HCT116 (cell line): ENCODE data around the gene ZBTB8A. TPM values are rescaled to one million over a fixed set of nuclear protein-coding genes. Genes with fewer than 3 reads are reported as not detected.

Source experiments
- ATAC-seq: fragments of 200-7000 bp; cut with Tn5 transposase; 2 replicates; pipeline ENCODE4 v1.9.1; 2020; ENCODE audit warnings: mild to moderate bottlenecking, moderate library complexity
- BruUV-seq: library from RNA; stranded (reverse); fragments of 400-500 nt; replicated peaks from 2 replicates; lab custom pipeline; 2021; lab: Mats Ljungman, UMichigan
- CTCF ChIA-PET: fragments of 300-600 bp; sonication (Branson Sonifier 250); formaldehyde crosslinking; loops from one replicate; lab custom pipeline; 2021; ENCODE audit warnings: antibody characterized with exemption; lab: Charles Lee
- POLR2A ChIA-PET: fragments of 300-600, 350-600 bp; sonication (Branson Sonifier 250); formaldehyde crosslinking; loops from one replicate; lab custom pipeline; 2021; ENCODE audit warnings: antibody characterized with exemption; lab: Charles Lee
- RAD21 ChIA-PET, 2 experiments: fragments of 300-600 bp; sonication (Branson Sonifier 250); formaldehyde crosslinking; loops; one replicate each; lab custom pipeline; 2023; ENCODE audit warnings: low total read pairs in 2 of 2; ENCODE audit not compliant: uncharacterized antibody in 2 of 2, unreplicated experiment in 2 of 2, low non-redundant PET in 1 of 2; lab: Charles Lee
- DNase-seq: peaks from one replicate; pipeline ENCODE4 v3.0.0-alpha.2; 2010; ENCODE audit warnings: low read depth, low spot score
- H2AFZ ChIP-seq: fragments of 200-600 bp; shearing (Covaris generic), sonication (generic); 2 replicates; pipeline ENCODE4 v1.6.1; 2017; ENCODE audit warnings: low read depth, mixed run types, mixed read lengths, antibody characterized with exemption, low read length; ENCODE audit not compliant: poor library complexity, severe bottlenecking
- H3K27ac ChIP-seq: 2 replicates; pipeline ENCODE4 v1.5.1; 2012; ENCODE audit warnings: low read depth, low read length
- H3K27me3 ChIP-seq: fragments of 200-600 bp; sonication (generic); 2 replicates; pipeline ENCODE4 v1.6.1; 2016; ENCODE audit warnings: mixed run types, low read length, mixed read lengths; ENCODE audit not compliant: insufficient read depth
- H3K36me3 ChIP-seq, 2 experiments: fragments of 200-500 bp in 1 of 2; fragments of 200-600 bp in 1 of 2; sonication (Bioruptor generic) in 1 of 2; sonication (generic) in 1 of 2; 2 replicates each; pipeline versions ENCODE4 v1.5.1 to v1.6.1; 2014 to 2016; ENCODE audit warnings: low read length in 2 of 2, inconsistent platforms in 1 of 2, mixed read lengths in 1 of 2, mixed run types in 1 of 2; ENCODE audit not compliant: insufficient read depth in 2 of 2, control insufficient read depth in 1 of 2
- H3K4me1 ChIP-seq, 2 experiments: fragments of 200-600 bp in 1 of 2; sonication (generic) in 1 of 2; 2 replicates each; pipeline versions ENCODE4 v1.5.1 to v1.6.1; 2012 to 2017; ENCODE audit warnings: low read length in 2 of 2, inconsistent platforms in 1 of 2, mild to moderate bottlenecking in 1 of 2, mixed read lengths in 1 of 2, mixed run types in 1 of 2, moderate library complexity in 1 of 2; ENCODE audit not compliant: insufficient read depth in 2 of 2, control insufficient read depth in 1 of 2
- H3K4me2 ChIP-seq: fragments of 200-600 bp; sonication (generic); 2 replicates; pipeline ENCODE4 v1.6.1; 2017; ENCODE audit warnings: mixed run types, low read length, mixed read lengths
- H3K4me3 ChIP-seq, 2 experiments: fragments of 200-600 bp in 1 of 2; sonication (generic) in 1 of 2; replicated peaks in 1 of 2; 2 replicates each; pipeline ENCODE4 v1.5.1; 2011 to 2016; ENCODE audit warnings: low read length in 2 of 2, control low read depth in 1 of 2, low read depth in 1 of 2, mild to moderate bottlenecking in 1 of 2, mixed read lengths in 1 of 2, mixed run types in 1 of 2
- H3K79me2 ChIP-seq: fragments of 200-600 bp; sonication (generic); 2 replicates; pipeline ENCODE4 v1.6.1; 2017; ENCODE audit warnings: mild to moderate bottlenecking, mixed run types, low read length, moderate library complexity, mixed read lengths; ENCODE audit not compliant: insufficient read depth
- H3K9ac ChIP-seq: fragments of 200-600 bp; sonication (generic); 2 replicates; pipeline ENCODE4 v1.6.1; 2016; ENCODE audit warnings: low read length, mixed read lengths
- H3K9me2 ChIP-seq: fragments of 200-600 bp; sonication (generic), shearing (Covaris generic); 2 replicates; pipeline ENCODE4 v1.6.1; 2017; ENCODE audit warnings: mixed run types, mild to moderate bottlenecking, moderate library complexity; ENCODE audit not compliant: insufficient read depth
- H3K9me3 ChIP-seq, 2 experiments: fragments of 200-500 bp in 1 of 2; fragments of 200-600 bp in 1 of 2; sonication (Bioruptor generic) in 1 of 2; sonication (generic) in 1 of 2; 2 replicates each; pipeline ENCODE4 v1.6.1; 2014 to 2017; ENCODE audit warnings: low read length in 2 of 2, mixed read lengths in 2 of 2, inconsistent platforms in 1 of 2, low read depth in 1 of 2, mild to moderate bottlenecking in 1 of 2, mixed run types in 1 of 2, moderate library complexity in 1 of 2; ENCODE audit not compliant: control insufficient read depth in 1 of 2, insufficient read depth in 1 of 2
- H4K20me1 ChIP-seq: fragments of 200-600 bp; sonication (generic), shearing (Covaris generic); 2 replicates; pipeline ENCODE4 v1.6.1; 2017; ENCODE audit warnings: mixed run types, mild to moderate bottlenecking, moderate library complexity; ENCODE audit not compliant: insufficient read depth
- ATF3 ChIP-seq: IDR thresholded peaks from 2 replicates; pipeline ENCODE4 v1.6.1; 2012
- CTCF ChIP-seq, 3 experiments: fragments of 200-600 bp in 1 of 3; sonication (generic) in 1 of 3; IDR thresholded peaks in 2 of 3; conservative IDR thresholded peaks in 1 of 3; 2 replicates each; pipeline ENCODE4 v1.5.1; 2012 to 2017; ENCODE audit warnings: low read depth in 2 of 3, low read length in 2 of 3, antibody characterized with exemption in 1 of 3, borderline replicate concordance in 1 of 3, control low read depth in 1 of 3, mild to moderate bottlenecking in 1 of 3, mixed read lengths in 1 of 3, mixed run types in 1 of 3, moderate library complexity in 1 of 3; ENCODE audit not compliant: insufficient read depth in 1 of 3
- EGR1 ChIP-seq: IDR thresholded peaks from 2 replicates; pipeline ENCODE4 v1.6.1; 2012; ENCODE audit warnings: low read depth
- ELF1 ChIP-seq: IDR thresholded peaks from 2 replicates; pipeline ENCODE4 v1.6.1; 2012; ENCODE audit warnings: low read depth, borderline replicate concordance
- POLR2A ChIP-seq: IDR thresholded peaks from 2 replicates; pipeline ENCODE4 v1.7.0; 2011; ENCODE audit warnings: borderline replicate concordance; ENCODE audit not compliant: insufficient read depth, insufficient read length; ENCODE audit errors: extremely low read depth
- POLR2AphosphoS5 ChIP-seq: IDR thresholded peaks from 2 replicates; pipeline ENCODE4 v1.6.1; 2011; ENCODE audit warnings: mild to moderate bottlenecking, low read depth, low read length, moderate library complexity
- RAD21 ChIP-seq: IDR thresholded peaks from 2 replicates; pipeline ENCODE4 v1.6.1; 2012; ENCODE audit warnings: low read depth, mild to moderate bottlenecking
- SP1 ChIP-seq: IDR thresholded peaks from 2 replicates; pipeline ENCODE4 v1.6.1; 2012; ENCODE audit warnings: low read depth
- TCF7L2 ChIP-seq: IDR thresholded peaks from 2 replicates; pipeline ENCODE4 v1.7.0; 2011; ENCODE audit warnings: borderline replicate concordance, inconsistent platforms; ENCODE audit not compliant: insufficient read depth, insufficient read length; ENCODE audit errors: extremely low read depth
- ZBTB33 ChIP-seq: IDR thresholded peaks from 2 replicates; pipeline ENCODE4 v1.6.1; 2011; ENCODE audit warnings: mild to moderate bottlenecking, low read length, moderate library complexity; ENCODE audit not compliant: insufficient replicate concordance; ENCODE audit errors: extremely low read depth
- ZNF274 ChIP-seq: fragments of 200-500 bp; sonication (Bioruptor generic); IDR thresholded peaks from 2 replicates; pipeline ENCODE4 v1.6.1; 2014; ENCODE audit warnings: mild to moderate bottlenecking, low read depth, low read length, inconsistent platforms
- intact Hi-C: fragments of 100-400 bp; cut with micrococcal nuclease; formaldehyde crosslinking; loops from 2 replicates; pipeline ENCODE4 v1.10.0; 2022
- total RNA-seq: library from RNA; stranded (reverse); gene quantifications from one replicate; pipeline ENCODE4 v1.2.1, GENCODE V29; 2021; ENCODE audit not compliant: unreplicated experiment

Gene ZBTB8A
- total RNA-seq, 1 experiment from 2014 or later = 9.7 TPM

GRCh38 chr1:32622806-32623681 is 83.8 kb downstream of the ZBTB8A start:
- BruUV-seq = no TSS peak
- H3K9ac ChIP-seq = no peak overlapping the region
- CTCF ChIA-PET = no interaction called here
- POLR2A ChIA-PET = interaction anchor here (0.9 kb wide), 1 partner anchor 11 kb away, joined by 3 read pairs; no protein-coding TSS in a partner anchor
- RAD21 ChIA-PET = no interaction called here
- intact Hi-C loops = no loop called here
- H3K27ac ChIP-seq = no peak overlapping the region
- no peak overlapping the region for H2AFZ ChIP-seq
- no peak for TF ChIP-seq POLR2AphosphoS5
- TF ChIP-seq TCF7L2 = no peak
- no peak for TF ChIP-seq ELF1
- no peak for TF ChIP-seq RAD21
- TF ChIP-seq ZNF274 = no peak
- TF ChIP-seq ZBTB33 = no peak
- no peak for TF ChIP-seq CTCF (IDR thresholded peaks at IDR 0.05 in 2 of 3, conservative IDR thresholded peaks at IDR 0.05 in 1 of 3; ENCODE audit: borderline replicate concordance in 1 of 3, insufficient read depth in 1 of 3, low read depth in 2 of 3, low read length in 2 of 3)
- no peak for TF ChIP-seq SP1
- no peak for TF ChIP-seq ATF3
- TF ChIP-seq POLR2A = no peak
- no peak for TF ChIP-seq EGR1
- H3K79me2 ChIP-seq = 0 out of 2 replicates have a peak, but pooled peaks cover 8% of the 10 kb centered on the region
- H3K4me3 ChIP-seq = no peak overlapping the region
- no peak for DNase-seq
- no peak for ATAC-seq
- H3K27me3 ChIP-seq = no peaks in the 10 kb centered on the region
- H3K4me2 ChIP-seq = no peak overlapping the region
- no peaks in the 10 kb centered on the region for H3K9me3 ChIP-seq
- H4K20me1 ChIP-seq = no peaks in the 10 kb centered on the region
- no peaks in the 10 kb centered on the region for H3K9me2 ChIP-seq
- H3K36me3 ChIP-seq = peaks cover 3 to 7% of the 10 kb centered on the region in 2 experiments; a peak in 3 of 4 replicates
- H3K4me1 ChIP-seq = no peaks in the 10 kb centered on the region
